Measurements from ENCODE around the gene HLA-E. TPM values are rescaled to one million over a fixed set of nuclear protein-coding genes. Genes with fewer than 3 reads are reported as not detected.
"Not testable (repeated sequence)": the region's sequence is repeated elsewhere in the genome, so short reads cannot be mapped to it uniquely, and the experiment has no call there.

The HLA-E gene
- total and polyA plus RNA-seq, 8 donors, result 65.7 to 158 (median 86.7) TPM

GRCh38 chr6:30491991-30492952 is 3.0 kb downstream of the HLA-E start:
- no peak for TF ChIP-seq CTCF (IDR thresholded peaks at IDR 0.05)
- no peaks in the 10 kb centered on the region for H3K27me3 ChIP-seq
- no peaks in the 10 kb centered on the region for H3K9me3 ChIP-seq
- no peak for DNase-seq
- 85 to 88% methylated on average over 16 of the region's 16 CpGs for WGBS, 2 donors
- H3K27ac ChIP-seq, result no peak overlapping the region
- H3K4me3 ChIP-seq, result peak overlapping the region in 1 of 4 donors; percentile 73
- peaks cover 0 to 11% (median 0%) of the 10 kb centered on the region in 3 donors for H3K36me3 ChIP-seq
- FAIRE-seq, result no peak
- no peak for ATAC-seq
- H3K4me1 ChIP-seq, result peaks cover 0 to 15% (median 0%) of the 10 kb centered on the region in 3 donors
- intact Hi-C loops (cut with DNase I), result no loop called here

- Histone ChIP-seq H3K36me3 (peaks cover 0 to 11% (median 0%) of the 10 kb centered on the region in 3 donors), H3K9me3 (no peaks in the 10 kb centered on the region), H3K27ac (no peak overlapping the region), H3K27me3 (no peaks in the 10 kb centered on the region), H3K4me3 (no peak overlapping the region), H3K4me1 (peaks cover 0 to 15% (median 0%) of the 10 kb centered on the region in 3 donors)
- FAIRE-seq, result no peak
- intact Hi-C loops (cut with DNase I), result no loop called here
- peak in 1 of 6 donors; percentile 40 for DNase-seq
- TF ChIP-seq CTCF (IDR thresholded peaks at IDR 0.05), result no peak
- WGBS, 2 donors, result 69 to 72% methylated on average over 8 of the region's 8 CpGs
- no peak for ATAC-seq
These were observed 4.4 kb downstream of the HLA-E start for GRCh38 chr6:30493643-30494250.

- H3K27me3 ChIP-seq, result no peaks in the 10 kb centered on the region
- intact Hi-C loops (cut with DNase I), result no loop called here
These were observed 5.1 kb downstream of the HLA-E start for GRCh38 chr6:30494291-30494861.

GRCh38 chr6:30495060-30495459 is 5.8 kb downstream of the HLA-E start:
- DNase-seq; H3K27ac ChIP-seq; ATAC-seq; H3K27me3 ChIP-seq; intact Hi-C loops (cut with DNase I); H3K4me3 ChIP-seq; FAIRE-seq; H3K9me3 ChIP-seq: not testable (repeated sequence)
- H3K4me1 ChIP-seq, result peaks cover 0 to 15% (median 0%) of the 10 kb centered on the region in 3 donors
- 67 to 80% methylated on average over 4 of the region's 4 CpGs for WGBS, 2 donors
- H3K36me3 ChIP-seq, result peaks cover 0 to 11% (median 0%) of the 10 kb centered on the region in 3 donors

More at GRCh38 chr6:30494291-30494861, 5.1 kb downstream of the HLA-E start:
- Histone ChIP-seq H3K4me1 (peaks cover 0 to 15% (median 0%) of the 10 kb centered on the region in 3 donors), H3K4me3 (no peak overlapping the region), H3K27ac (no peak overlapping the region), H3K36me3 (peaks cover 0 to 11% (median 0%) of the 10 kb centered on the region in 3 donors), H3K9me3 (no peaks in the 10 kb centered on the region)
- FAIRE-seq (no peak), DNase-seq (no peak), ATAC-seq (no peak)
- WGBS, 2 donors, result 78 to 91% methylated on average over 8 of the region's 8 CpGs
- no peak for TF ChIP-seq CTCF (IDR thresholded peaks at IDR 0.05)

GRCh38 chr6:30495993-30496392 is 6.7 kb downstream of the HLA-E start:
- Histone ChIP-seq H3K27me3 (no peaks in the 10 kb centered on the region), H3K9me3 (no peaks in the 10 kb centered on the region), H3K27ac (no peak overlapping the region), H3K36me3 (peaks cover 0 to 11% (median 0%) of the 10 kb centered on the region in 3 donors), H3K4me1 (peaks cover 0 to 7% (median 0%) of the 10 kb centered on the region in 3 donors), H3K4me3 (no peak overlapping the region)
- ATAC-seq (no peak), FAIRE-seq (no peak), DNase-seq (no peak)
- WGBS, 2 donors, result 86 to 89% methylated on average over 4 of the region's 4 CpGs
- TF ChIP-seq CTCF (IDR thresholded peaks at IDR 0.05), result no peak
- intact Hi-C loops (cut with DNase I), result no loop called here

GRCh38 chr6:30497261-30497599 is 7.9 kb downstream of the HLA-E start:
- H3K27ac ChIP-seq; ATAC-seq; H3K36me3 ChIP-seq; H3K4me1 ChIP-seq; H3K9me3 ChIP-seq; H3K4me3 ChIP-seq; intact Hi-C loops (cut with DNase I); H3K27me3 ChIP-seq; DNase-seq; FAIRE-seq: not testable (repeated sequence)
- 84 to 87% methylated on average over 5 of the region's 5 CpGs for WGBS, 2 donors

All from pancreas (tissue), 10 donors.